ENCODE measurements around the gene PCDHGC3.

GRCh38 chr5:141476132-141476911 lies 556 bp downstream of the PCDHGC3 start:
- TF ChIP-seq CTCF (IDR thresholded peaks at IDR 0.05) (no peak), POLR2AphosphoS5 (IDR thresholded peaks at IDR 0.05) (no peak), EP300 (IDR thresholded peaks at IDR 0.05) (no peak), POLR2A (IDR thresholded peaks at IDR 0.05) (no peak)
